GM18909 (cell line): Measurements from ENCODE around the gene METRN.
"Not testable (repeated sequence)": the region's sequence is repeated elsewhere in the genome, so short reads cannot be mapped to it uniquely, and the experiment has no call there.

ENCODE experiments used
- ATAC-seq: cut with Tn5 transposase; IDR thresholded peaks from one replicate; pipeline ENCODE4 v1.9.1; 2021; ENCODE audit warnings: mild to moderate bottlenecking; ENCODE audit not compliant: unreplicated experiment, poor library complexity

Gene METRN

GRCh38 chr16:707062-707538 lies 7.8 kb upstream of the METRN start:
- ATAC-seq: no peak

- no peak for ATAC-seq
Measured at GRCh38 chr16:708019-708418, 6.9 kb upstream of the METRN start.

- no peak for ATAC-seq
Measured at GRCh38 chr16:708959-709358, 6.0 kb upstream of the METRN start.

- no peak for ATAC-seq
Measured at GRCh38 chr16:709566-710499, 5.1 kb upstream of the METRN start.

- ATAC-seq: no peak
Measured at GRCh38 chr16:710500-711075, 4.3 kb upstream of the METRN start.

- ATAC-seq: no peak
Measured at GRCh38 chr16:711084-711483, 3.8 kb upstream of the METRN start.

GRCh38 chr16:711548-712320 lies 3.2 kb upstream of the METRN start:
- no peak for ATAC-seq

GRCh38 chr16:712740-713250 lies 2.1 kb upstream of the METRN start:
- not testable (repeated sequence) for ATAC-seq

GRCh38 chr16:714079-714478 lies 839 bp upstream of the METRN start:
- ATAC-seq: no peak

GRCh38 chr16:715477-716199 lies 720 bp downstream of the METRN start:
- ATAC-seq: peak; percentile 17

GRCh38 chr16:716200-716568 lies 1.3 kb downstream of the METRN start:
- ATAC-seq: no peak

GRCh38 chr16:716768-717325 lies 1.9 kb downstream of the METRN start:
- no peak for ATAC-seq

- ATAC-seq: no peak
Measured at GRCh38 chr16:717450-718245, 2.7 kb downstream of the METRN start.

- no peak for ATAC-seq
Measured at GRCh38 chr16:718389-718788, 3.5 kb downstream of the METRN start.

- ATAC-seq: no peak
Measured at GRCh38 chr16:718922-719321, 4.0 kb downstream of the METRN start.

GRCh38 chr16:719815-720446 lies 5.0 kb downstream of the METRN start:
- ATAC-seq: peak; percentile 6

- ATAC-seq: peak; percentile 24
Measured at GRCh38 chr16:720447-720989, 5.6 kb downstream of the METRN start.
